Lower leg skin (tissue), 4 donors: Measurements from ENCODE around the gene WWC1. TPM values are rescaled to one million over a fixed set of nuclear protein-coding genes. Genes with fewer than 3 reads are reported as not detected.

Source experiments
- DNase-seq, 2 donors: peaks; one replicate each; pipeline ENCODE4 v3.0.0-alpha.2; 2019; ENCODE audit warnings: low spot score in 2 of 2
- H3K4me3 ChIP-seq: fragments of 200-600 bp; sonication (generic); 2 replicates; pipeline ENCODE4 v1.5.1; 2017; ENCODE audit warnings: mild to moderate bottlenecking, low read depth; ENCODE audit not compliant: poor library complexity, severe bottlenecking
- CTCF ChIP-seq, 3 donors: fragments of 450-650 bp; IDR thresholded peaks; one replicate each; pipeline ENCODE4 v1.5.1; 2016; ENCODE audit warnings: antibody characterized with exemption in 3 of 3, mild to moderate bottlenecking in 3 of 3, moderate library complexity in 2 of 3
- POLR2A ChIP-seq, 2 donors: fragments of 450-650 bp; IDR thresholded peaks; one replicate each; pipeline ENCODE4 v1.6.1; 2016 to 2017; ENCODE audit warnings: antibody characterized with exemption in 2 of 2, mild to moderate bottlenecking in 1 of 2, moderate library complexity in 1 of 2
- WGBS, 2 donors: methylation state at CpG; one replicate each; pipeline ENCODE4 v1.1.5; 2018; 5-methylcytosine and 5-hydroxymethylcytosine counted together
- intact Hi-C: fragments of 100-400 bp; cut with DNase I; formaldehyde crosslinking; loops from one replicate; pipeline ENCODE4 v1.15.0; 2023; ENCODE audit warnings: low total_unique reads
- total RNA-seq, 4 donors: library from RNA; depleted of rRNA; stranded (reverse); fragments of >200 nt; gene quantifications; one replicate each; pipeline ENCODE4 v1.1.0, GENCODE V29; 2016

Gene WWC1
- total RNA-seq, 4 donors from 2014 or later: 23.5 to 57.0 (median 30.0) TPM

- DNase-seq: peak in 1 of 2 donors; percentile 78
- 42 to 43% methylated on average over 12 of the region's 12 CpGs for WGBS, 2 donors
- TF ChIP-seq CTCF (IDR thresholded peaks at IDR 0.05) (no peak), POLR2A (IDR thresholded peaks at IDR 0.05) (no peak)
- no peak overlapping the region for H3K4me3 ChIP-seq
- intact Hi-C loops: no loop called here
Observed at GRCh38 chr5:168364750-168365550, 73.5 kb downstream of the WWC1 start.

- peak; percentile 59 to 88 for DNase-seq
- intact Hi-C loops: no loop called here
- no peak for TF ChIP-seq CTCF (IDR thresholded peaks at IDR 0.05)
- TF ChIP-seq POLR2A (IDR thresholded peaks at IDR 0.05): no peak
- 17 to 30% methylated on average over 9 of the region's 10 CpGs for WGBS, 2 donors
- H3K4me3 ChIP-seq: no peak overlapping the region
Observed at GRCh38 chr5:168365581-168366081, 74.2 kb downstream of the WWC1 start.

GRCh38 chr5:168366116-168366515 is 74.7 kb downstream of the WWC1 start:
- H3K4me3 ChIP-seq: no peak overlapping the region
- WGBS, 2 donors: 16 to 20% methylated on average over 3 of the region's 3 CpGs
- intact Hi-C loops: no loop called here
- no peak for DNase-seq
- no peak for TF ChIP-seq POLR2A (IDR thresholded peaks at IDR 0.05)
- no peak for TF ChIP-seq CTCF (IDR thresholded peaks at IDR 0.05)

GRCh38 chr5:168368854-168369253 is 77.4 kb downstream of the WWC1 start:
- no peak for DNase-seq
- 69 to 72% methylated on average over 3 of the region's 3 CpGs for WGBS, 2 donors
- TF ChIP-seq POLR2A (IDR thresholded peaks at IDR 0.05): no peak
- no peak for TF ChIP-seq CTCF (IDR thresholded peaks at IDR 0.05)
- no peak overlapping the region for H3K4me3 ChIP-seq
- intact Hi-C loops: no loop called here

GRCh38 chr5:168370831-168371230 is 79.4 kb downstream of the WWC1 start:
- no peak for DNase-seq
- WGBS, 2 donors: 90 to 97% methylated on average over 4 of the region's 4 CpGs
- intact Hi-C loops: no loop called here
- no peak overlapping the region for H3K4me3 ChIP-seq
- TF ChIP-seq CTCF (IDR thresholded peaks at IDR 0.05) (no peak), POLR2A (IDR thresholded peaks at IDR 0.05) (no peak)
